HEK293 (cell line): ENCODE measurements around the gene FUBP3.

ENCODE experiments used
- CTCF ChIA-PET: fragments of 350-600 bp; formaldehyde crosslinking; extraction: SDS; loops from one replicate; lab custom pipeline; 2021; ENCODE audit warnings: antibody characterized with exemption; lab: Yijun Ruan, JAX
- POLR2A ChIA-PET: fragments of 300-600 bp; formaldehyde crosslinking; extraction: SDS; loops from one replicate; lab custom pipeline; 2020; ENCODE audit warnings: antibody characterized with exemption, inconsistent platforms; lab: Yijun Ruan, JAX
- H3K27ac ChIP-seq: fragments of 200-500 bp; sonication (Bioruptor generic); 2 replicates; pipeline ENCODE4 v1.5.1; 2014; ENCODE audit warnings: low read depth, low read length, control low read depth, inconsistent platforms; ENCODE audit errors: extremely low read depth
- H3K36me3 ChIP-seq, 2 experiments: fragments of 200-500 bp in 1 of 2; sonication (Bioruptor generic) in 1 of 2; 1 replicate in 1 of 2; 2 replicates in 1 of 2; pipeline ENCODE4 v1.5.1; 2014 to 2017; ENCODE audit warnings: inconsistent platforms in 2 of 2, low read length in 2 of 2; ENCODE audit not compliant: control insufficient read depth in 2 of 2, insufficient read depth in 1 of 2
- H3K4me1 ChIP-seq: fragments of 200-500 bp; sonication (Bioruptor generic); 2 replicates; pipeline ENCODE4 v1.5.1; 2014; ENCODE audit warnings: mild to moderate bottlenecking, low read length, inconsistent platforms; ENCODE audit not compliant: control insufficient read depth, insufficient read depth
- H3K4me3 ChIP-seq: 2 replicates; pipeline ENCODE4 v1.5.1; 2011; ENCODE audit warnings: low read depth, mild to moderate bottlenecking, control low read depth, low read length, moderate library complexity
- H3K9me3 ChIP-seq: fragments of 200-500 bp; sonication (Bioruptor generic); 2 replicates; pipeline ENCODE4 v1.5.1; 2014; ENCODE audit warnings: low read depth, low read length, inconsistent platforms; ENCODE audit not compliant: control insufficient read depth, insufficient read depth
- ELK4 ChIP-seq: IDR thresholded peaks from 2 replicates; pipeline ENCODE4 v1.6.1; 2011; ENCODE audit warnings: mild to moderate bottlenecking, low read depth, low read length, borderline replicate concordance
- PATZ1 ChIP-seq: fragments of 450-650 bp; formaldehyde crosslinking; IDR thresholded peaks from 2 replicates; pipeline ENCODE4 v1.5.1; 2016; ENCODE audit warnings: missing biosample characterization, missing genetic modification characterization
- YY2 ChIP-seq: fragments of 450-650 bp; formaldehyde crosslinking; IDR thresholded peaks from 2 replicates; pipeline ENCODE4 v1.5.1; 2016; ENCODE audit warnings: missing biosample characterization, missing genetic modification characterization
- ZEB2 ChIP-seq: fragments of 450-650 bp; formaldehyde crosslinking; IDR thresholded peaks from 2 replicates; pipeline ENCODE4 v1.5.1; 2016; ENCODE audit warnings: missing biosample characterization, missing genetic modification characterization
- ZFP69B ChIP-seq: fragments of 450-650 bp; formaldehyde crosslinking; IDR thresholded peaks from 2 replicates; pipeline ENCODE4 v1.5.1; 2016; ENCODE audit warnings: missing biosample characterization, missing genetic modification characterization
- ZNF133 ChIP-seq: fragments of 450-650 bp; formaldehyde crosslinking; IDR thresholded peaks from 2 replicates; pipeline ENCODE4 v1.5.1; 2016; ENCODE audit warnings: missing biosample characterization, missing genetic modification characterization
- ZNF140 ChIP-seq: fragments of 450-650 bp; formaldehyde crosslinking; IDR thresholded peaks from 2 replicates; pipeline ENCODE4 v1.5.1; 2016; ENCODE audit warnings: missing biosample characterization, missing genetic modification characterization
- ZNF2 ChIP-seq: fragments of 450-650 bp; formaldehyde crosslinking; IDR thresholded peaks from 2 replicates; pipeline ENCODE4 v1.5.1; 2016; ENCODE audit warnings: missing biosample characterization, missing genetic modification characterization
- ZNF202 ChIP-seq: fragments of 450-650 bp; formaldehyde crosslinking; IDR thresholded peaks from 2 replicates; pipeline ENCODE4 v1.5.1; 2016; ENCODE audit warnings: missing biosample characterization, missing genetic modification characterization, borderline replicate concordance
- ZNF239 ChIP-seq: fragments of 450-650 bp; formaldehyde crosslinking; IDR thresholded peaks from 2 replicates; pipeline ENCODE4 v1.5.1; 2016; ENCODE audit warnings: missing biosample characterization, missing genetic modification characterization
- ZNF302 ChIP-seq: fragments of 450-650 bp; formaldehyde crosslinking; IDR thresholded peaks from 2 replicates; pipeline ENCODE4 v1.5.1; 2016; ENCODE audit warnings: missing biosample characterization, missing genetic modification characterization, low read depth
- ZNF311 ChIP-seq: fragments of 450-650 bp; formaldehyde crosslinking; IDR thresholded peaks from 2 replicates; pipeline ENCODE4 v1.5.1; 2017; ENCODE audit warnings: missing biosample characterization, missing genetic modification characterization, borderline replicate concordance
- ZNF350 ChIP-seq: fragments of 450-650 bp; formaldehyde crosslinking; IDR thresholded peaks from 2 replicates; pipeline ENCODE4 v1.5.0; 2017; ENCODE audit warnings: missing biosample characterization, mild to moderate bottlenecking, missing genetic modification characterization
- ZNF433 ChIP-seq: fragments of 450-650 bp; formaldehyde crosslinking; IDR thresholded peaks from 2 replicates; pipeline ENCODE4 v1.5.1; 2016; ENCODE audit warnings: missing biosample characterization, missing genetic modification characterization, low read depth
- ZNF549 ChIP-seq: fragments of 450-650 bp; IDR thresholded peaks from 2 replicates; pipeline ENCODE4 v1.5.1; 2018; ENCODE audit warnings: missing biosample characterization, missing genetic modification characterization, mild to moderate bottlenecking, inconsistent platforms, moderate library complexity
- ZNF629 ChIP-seq: fragments of 450-650 bp; formaldehyde crosslinking; IDR thresholded peaks from 2 replicates; pipeline ENCODE4 v1.5.1; 2017; ENCODE audit warnings: missing biosample characterization, missing genetic modification characterization
- ZNF654 ChIP-seq: fragments of 450-650 bp; formaldehyde crosslinking; IDR thresholded peaks from 2 replicates; pipeline ENCODE4 v1.5.1; 2016; ENCODE audit warnings: low read depth, missing biosample characterization, missing genetic modification characterization
- ZNF660 ChIP-seq: fragments of 450-650 bp; IDR thresholded peaks from 2 replicates; pipeline ENCODE4 v1.5.1; 2018; ENCODE audit warnings: missing biosample characterization, mild to moderate bottlenecking, missing genetic modification characterization
- ZNF707 ChIP-seq: fragments of 450-650 bp; formaldehyde crosslinking; IDR thresholded peaks from 2 replicates; pipeline ENCODE4 v1.5.1; 2016; ENCODE audit warnings: missing biosample characterization, missing genetic modification characterization
- ZNF747 ChIP-seq: fragments of 450-650 bp; formaldehyde crosslinking; IDR thresholded peaks from 2 replicates; pipeline ENCODE4 v1.5.1; 2016; ENCODE audit warnings: missing biosample characterization, missing genetic modification characterization
- ZNF776 ChIP-seq: fragments of 450-650 bp; formaldehyde crosslinking; IDR thresholded peaks from 2 replicates; pipeline ENCODE4 v1.5.0; 2017; ENCODE audit warnings: missing biosample characterization, missing genetic modification characterization, borderline replicate concordance
- ZNF777 ChIP-seq: fragments of 450-650 bp; formaldehyde crosslinking; IDR thresholded peaks from 2 replicates; pipeline ENCODE4 v1.5.1; 2017; ENCODE audit warnings: missing biosample characterization, missing genetic modification characterization, borderline replicate concordance
- ZNF791 ChIP-seq: fragments of 450-650 bp; formaldehyde crosslinking; IDR thresholded peaks from 2 replicates; pipeline ENCODE4 v1.5.1; 2016; ENCODE audit warnings: missing biosample characterization, missing genetic modification characterization
- ZNF792 ChIP-seq: fragments of 450-650 bp; formaldehyde crosslinking; IDR thresholded peaks from 2 replicates; pipeline ENCODE4 v1.5.1; 2016; ENCODE audit warnings: missing biosample characterization, missing genetic modification characterization
- ZNF837 ChIP-seq: fragments of 450-650 bp; formaldehyde crosslinking; IDR thresholded peaks from 2 replicates; pipeline ENCODE4 v1.5.1; 2016; ENCODE audit warnings: missing biosample characterization, missing genetic modification characterization
- ZSCAN30 ChIP-seq: fragments of 450-650 bp; IDR thresholded peaks from 2 replicates; pipeline ENCODE4 v1.5.1; 2018; ENCODE audit warnings: missing biosample characterization, mild to moderate bottlenecking, missing genetic modification characterization, moderate library complexity
- TF ChIP-seq, protein P1 (sequence below): fragments of 450-650 bp; formaldehyde crosslinking; IDR thresholded peaks from 2 replicates; pipeline ENCODE4 v1.5.1; 2016; ENCODE audit warnings: missing biosample characterization, missing genetic modification characterization
- TF ChIP-seq, protein P2 (sequence below): fragments of 450-650 bp; formaldehyde crosslinking; IDR thresholded peaks from 2 replicates; pipeline ENCODE4 v1.5.1; 2016; ENCODE audit warnings: missing biosample characterization, missing genetic modification characterization

The FUBP3 gene

GRCh38 chr9:130667120-130667435 lies 87.7 kb downstream of the FUBP3 start:
- CTCF ChIA-PET = no interaction called here

GRCh38 chr9:130668196-130668595 lies 88.8 kb downstream of the FUBP3 start:
- CTCF ChIA-PET = interaction anchor here (0.7 to 1.3 kb wide), 3 partner anchors 14 to 1741 kb away, joined by 3 to 6 read pairs (median 4); no protein-coding TSS in a partner anchor

More at GRCh38 chr9:130667120-130667435, 87.7 kb downstream of the FUBP3 start:
- Histone ChIP-seq H3K9me3 (no peaks in the 10 kb centered on the region), H3K4me1 (no peaks in the 10 kb centered on the region), H3K27ac (no peak overlapping the region), H3K36me3 (no peaks in the 10 kb centered on the region), H3K4me3 (no peak overlapping the region)
- POLR2A ChIA-PET = no interaction called here
- TF ChIP-seq ZNF792 (tag by site-specific recombination) = no peak
- TF ChIP-seq ZNF777 (tag by site-specific recombination) = no peak
- TF ChIP-seq ZEB2 (tag by site-specific recombination) = no peak
- no peak for TF ChIP-seq PATZ1 (tag by site-specific recombination)
- TF ChIP-seq ZNF302 (tag by site-specific recombination) = no peak
- no peak for TF ChIP-seq ZNF140 (tag by site-specific recombination)
- no peak for TF ChIP-seq ZNF791 (tag by site-specific recombination)

GRCh38 chr9:130668659-130669058 lies 89.3 kb downstream of the FUBP3 start:
- no peak overlapping the region for H3K4me3 ChIP-seq
- no peaks in the 10 kb centered on the region for H3K36me3 ChIP-seq
- H3K4me1 ChIP-seq = no peaks in the 10 kb centered on the region
- no peaks in the 10 kb centered on the region for H3K9me3 ChIP-seq
- ChIA-PET POLR2A (no interaction called here), CTCF (interaction anchor here (0.6 to 1.3 kb wide), 3 partner anchors 14 to 351 kb away, joined by 3 to 6 read pairs (median 3); no protein-coding TSS in a partner anchor)
- no peak overlapping the region for H3K27ac ChIP-seq
- TF ChIP-seq ZNF133 (tag by site-specific recombination) = no peak
- no peak for TF ChIP-seq ELK4
- TF ChIP-seq YY2 (tag by site-specific recombination) = no peak
- TF ChIP-seq, protein P1, sequence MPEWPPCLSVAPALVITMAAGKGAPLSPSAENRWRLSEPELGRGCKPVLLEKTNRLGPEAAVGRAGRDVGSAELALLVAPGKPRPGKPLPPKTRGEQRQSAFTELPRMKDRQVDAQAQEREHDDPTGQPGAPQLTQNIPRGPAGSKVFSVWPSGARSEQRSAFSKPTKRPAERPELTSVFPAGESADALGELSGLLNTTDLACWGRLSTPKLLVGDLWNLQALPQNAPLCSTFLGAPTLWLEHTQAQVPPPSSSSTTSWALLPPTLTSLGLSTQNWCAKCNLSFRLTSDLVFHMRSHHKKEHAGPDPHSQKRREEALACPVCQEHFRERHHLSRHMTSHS (tag by site-specific recombination) = no peak
- TF ChIP-seq ZNF747 = no peak
- TF ChIP-seq ZNF350 (tag by site-specific recombination) = no peak
- TF ChIP-seq ZNF837 (tag by site-specific recombination) = no peak
- TF ChIP-seq ZNF239 = no peak
- no peak for TF ChIP-seq ZNF311 (tag by site-specific recombination)
- TF ChIP-seq ZNF549 (tag by site-specific recombination) = no peak
- TF ChIP-seq ZNF202 (tag by site-specific recombination) = no peak
- TF ChIP-seq ZNF629 (tag by site-specific recombination) = no peak
- no peak for TF ChIP-seq ZNF707 (tag by site-specific recombination)

More at GRCh38 chr9:130668196-130668595, 88.8 kb downstream of the FUBP3 start:
- TF ChIP-seq ZSCAN30 (tag by site-specific recombination) (no peak), ZNF660 (no peak), ZNF776 (tag by site-specific recombination) (no peak), ZFP69B (tag by site-specific recombination) (no peak), ZNF2 (no peak), ZNF654 (tag by site-specific recombination) (no peak), PATZ1 (tag by site-specific recombination) (no peak), ZNF433 (no peak)
- TF ChIP-seq, protein P2, sequence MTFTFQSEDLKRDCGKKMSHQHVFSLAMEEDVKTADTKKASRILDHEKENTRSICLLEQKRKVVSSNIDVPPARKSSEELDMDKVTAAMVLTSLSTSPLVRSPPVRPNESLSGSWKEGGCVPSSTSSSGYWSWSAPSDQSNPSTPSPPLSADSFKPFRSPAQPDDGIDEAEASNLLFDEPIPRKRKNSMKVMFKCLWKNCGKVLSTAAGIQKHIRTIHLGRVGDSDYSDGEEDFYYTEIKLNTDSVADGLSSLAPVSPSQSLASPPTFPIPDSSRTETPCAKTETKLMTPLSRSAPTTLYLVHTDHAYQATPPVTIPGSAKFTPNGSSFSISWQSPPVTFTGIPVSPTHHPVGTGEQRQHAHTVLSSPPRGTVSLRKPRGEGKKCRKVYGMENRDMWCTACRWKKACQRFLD = no peak
- TF ChIP-seq, all 188 proteins: peak for 0
- POLR2A ChIA-PET = no interaction called here
- H3K36me3 ChIP-seq = no peaks in the 10 kb centered on the region
- H3K4me3 ChIP-seq = no peak overlapping the region
- H3K4me1 ChIP-seq = no peaks in the 10 kb centered on the region
- H3K9me3 ChIP-seq = no peaks in the 10 kb centered on the region
- no peak overlapping the region for H3K27ac ChIP-seq
